ENCODE results near the gene ARHGAP18.

DNA sequence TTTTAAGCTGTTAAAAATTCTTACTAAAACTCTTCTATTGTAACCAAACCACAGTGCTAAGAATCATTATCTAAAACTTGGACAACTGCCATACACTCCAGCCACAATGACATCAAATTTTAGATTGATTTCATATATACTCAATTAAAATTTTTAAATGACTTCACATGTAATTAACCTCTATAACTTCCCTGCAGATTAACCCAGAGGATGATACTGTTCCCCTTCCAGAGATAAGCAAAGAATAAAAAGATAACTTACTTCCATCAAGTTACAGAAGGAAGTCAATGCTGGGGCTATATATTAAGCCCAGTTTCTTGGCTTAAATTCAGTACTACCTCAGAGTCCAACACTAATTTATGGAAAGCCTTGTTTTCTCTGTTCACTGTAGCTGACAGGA, 71.3 kb downstream of the ARHGAP18 start:
- no peak for TF ChIP-seq POLR2A (IDR thresholded peaks at IDR 0.05)
- TF ChIP-seq, protein P1, sequence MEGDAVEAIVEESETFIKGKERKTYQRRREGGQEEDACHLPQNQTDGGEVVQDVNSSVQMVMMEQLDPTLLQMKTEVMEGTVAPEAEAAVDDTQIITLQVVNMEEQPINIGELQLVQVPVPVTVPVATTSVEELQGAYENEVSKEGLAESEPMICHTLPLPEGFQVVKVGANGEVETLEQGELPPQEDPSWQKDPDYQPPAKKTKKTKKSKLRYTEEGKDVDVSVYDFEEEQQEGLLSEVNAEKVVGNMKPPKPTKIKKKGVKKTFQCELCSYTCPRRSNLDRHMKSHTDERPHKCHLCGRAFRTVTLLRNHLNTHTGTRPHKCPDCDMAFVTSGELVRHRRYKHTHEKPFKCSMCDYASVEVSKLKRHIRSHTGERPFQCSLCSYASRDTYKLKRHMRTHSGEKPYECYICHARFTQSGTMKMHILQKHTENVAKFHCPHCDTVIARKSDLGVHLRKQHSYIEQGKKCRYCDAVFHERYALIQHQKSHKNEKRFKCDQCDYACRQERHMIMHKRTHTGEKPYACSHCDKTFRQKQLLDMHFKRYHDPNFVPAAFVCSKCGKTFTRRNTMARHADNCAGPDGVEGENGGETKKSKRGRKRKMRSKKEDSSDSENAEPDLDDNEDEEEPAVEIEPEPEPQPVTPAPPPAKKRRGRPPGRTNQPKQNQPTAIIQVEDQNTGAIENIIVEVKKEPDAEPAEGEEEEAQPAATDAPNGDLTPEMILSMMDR (IDR thresholded peaks at IDR 0.05): no peak

Data from lower leg skin (tissue), 3 donors.